Fibroblast of gingiva (primary cell): ENCODE measurements around the gene NOVA2.

Experiments used
- DNase-seq: peaks from one replicate; pipeline ENCODE4 v3.0.0-alpha.2; 2011; ENCODE audit warnings: low read depth

NOVA2 gene

GRCh38 chr19:46000491-46001246, 27.0 kb upstream of the NOVA2 start:
- DNase-seq = no peak

- no peak for DNase-seq
Measured at GRCh38 chr19:45999653-46000121, 26.0 kb upstream of the NOVA2 start.

GRCh38 chr19:45998834-45999233, 25.2 kb upstream of the NOVA2 start:
- no peak for DNase-seq

- no peak for DNase-seq
Measured at GRCh38 chr19:45996933-45997332, 23.3 kb upstream of the NOVA2 start.

- DNase-seq = no peak
Measured at GRCh38 chr19:45995715-45996385, 22.2 kb upstream of the NOVA2 start.

GRCh38 chr19:45994998-45995714, 21.5 kb upstream of the NOVA2 start, which contains the start of gene CCDC61:
Gene CCDC61 (plus strand): TSS chr19:45995467. CDS start chr19:46003019, 7,552 bp downstream.
- peak; percentile 99 for DNase-seq

GRCh38 chr19:45994456-45994997, 20.9 kb upstream of the NOVA2 start:
- DNase-seq = no peak

- DNase-seq = no peak
Measured at GRCh38 chr19:45990113-45990728, 16.6 kb upstream of the NOVA2 start.

- DNase-seq = no peak
Measured at GRCh38 chr19:45985321-45985720, 11.7 kb upstream of the NOVA2 start.

- no peak for DNase-seq
Measured at GRCh38 chr19:45981350-45981749, 7.7 kb upstream of the NOVA2 start.

- no peak for DNase-seq
Measured at GRCh38 chr19:45978156-45978555, 4.5 kb upstream of the NOVA2 start.

GRCh38 chr19:45976178-45976577, 2.5 kb upstream of the NOVA2 start:
- DNase-seq = no peak

- DNase-seq = no peak
Measured at GRCh38 chr19:45975306-45976070, 1.8 kb upstream of the NOVA2 start.

- DNase-seq = no peak
Measured at GRCh38 chr19:45972947-45973540, 621 bp downstream of the NOVA2 start.

GRCh38 chr19:45972081-45972946, 1.4 kb downstream of the NOVA2 start:
- no peak for DNase-seq

- DNase-seq = no peak
Measured at GRCh38 chr19:45971260-45971902, 2.3 kb downstream of the NOVA2 start.

GRCh38 chr19:45969676-45970075, 4.0 kb downstream of the NOVA2 start:
- DNase-seq = no peak

GRCh38 chr19:45968626-45969025, 5.0 kb downstream of the NOVA2 start:
- DNase-seq = no peak

GRCh38 chr19:45967246-45967645, 6.4 kb downstream of the NOVA2 start:
- DNase-seq = no peak
